Measurements from ENCODE around the gene PHLDB3. TPM values are rescaled to one million over a fixed set of nuclear protein-coding genes. Genes with fewer than 3 reads are reported as not detected.

Gene PHLDB3
- 8.5 to 9.2 TPM (median 8.7 TPM) in 5 replicates for total RNA-seq (2022; extraction: Qiagen RNA extraction)

GRCh38 chr19:43504426-43505185 is at the start of gene PHLDB3:
PHLDB3 (minus strand) TSS chr19:43504746; CDS start chr19:43504118, 628 bp downstream.

GRCh38 chr19:43532962-43533545 is 28.5 kb upstream of the PHLDB3 start, which contains the start of gene ZNF575:
ZNF575 (plus strand) TSS chr19:43533188; CDS start chr19:43534423, 1,235 bp downstream.

GRCh38 chr19:43526884-43527859 is 22.6 kb upstream of the PHLDB3 start, which contains the start of gene ETHE1:
ETHE1 (minus strand) TSS chr19:43527201; CDS start chr19:43527177, 24 bp downstream.

GRCh38 chr19:43465468-43466120 is 39.0 kb downstream of the PHLDB3 start, which contains the start of gene LYPD3:
LYPD3 (minus strand) TSS chr19:43465608; CDS start chr19:43465571, 37 bp downstream.

Other genes starting within 250 kb of the PHLDB3 start
- gene PSG9, start 235.2 kb downstream of the PHLDB3 start, total RNA-seq (2022; extraction: Qiagen RNA extraction): 0.05 to 0.17 TPM (median 0.09 TPM) in 5 replicates
- gene CD177, start 151.1 kb downstream of the PHLDB3 start, total RNA-seq (2022; extraction: Qiagen RNA extraction): 0.06 to 0.22 TPM (median 0.13 TPM) in 5 replicates
- not detected in 5 replicates for gene TEX101, start 89.9 kb downstream of the PHLDB3 start, total RNA-seq (2022; extraction: Qiagen RNA extraction)
- 0.21 to 0.37 TPM (median 0.28 TPM) in 5 replicates for gene LYPD3, start 39.1 kb downstream of the PHLDB3 start, total RNA-seq (2022; extraction: Qiagen RNA extraction)
- gene ETHE1, start 22.5 kb upstream of the PHLDB3 start, total RNA-seq (2022; extraction: Qiagen RNA extraction): 39.7 to 43.0 TPM (median 42.9 TPM) in 5 replicates
- gene ZNF575, start 28.4 kb upstream of the PHLDB3 start, total RNA-seq (2022; extraction: Qiagen RNA extraction): 1.4 to 2.7 TPM (median 2.0 TPM) in 5 replicates
- 27.5 to 31.4 TPM (median 30.2 TPM) in 5 replicates for gene XRCC1, start 70.8 kb upstream of the PHLDB3 start, total RNA-seq (2022; extraction: Qiagen RNA extraction)
- 0.12 to 0.39 TPM (median 0.25 TPM) in 3 of 5 replicates, not detected in the others for gene PINLYP, start 71.1 kb upstream of the PHLDB3 start, total RNA-seq (2022; extraction: Qiagen RNA extraction)
- 6.4 to 7.0 TPM (median 6.7 TPM) in 5 replicates for gene IRGQ, start 91.4 kb upstream of the PHLDB3 start, total RNA-seq (2022; extraction: Qiagen RNA extraction)
- gene ZNF576, start 91.8 kb upstream of the PHLDB3 start, total RNA-seq (2022; extraction: Qiagen RNA extraction): 13.0 to 19.7 TPM (median 18.2 TPM) in 5 replicates
- 0.43 to 1.1 TPM (median 0.86 TPM) in 5 replicates for gene SRRM5, start 107.3 kb upstream of the PHLDB3 start, total RNA-seq (2022; extraction: Qiagen RNA extraction)
- gene ZNF428, start 114.9 kb upstream of the PHLDB3 start, total RNA-seq (2022; extraction: Qiagen RNA extraction): 44.9 to 64.0 TPM (median 60.7 TPM) in 5 replicates
- gene CADM4, start 135.1 kb upstream of the PHLDB3 start, total RNA-seq (2022; extraction: Qiagen RNA extraction): 8.1 to 9.2 TPM (median 8.7 TPM) in 5 replicates
- 49.6 to 58.0 TPM (median 52.8 TPM) in 5 replicates for gene PLAUR, start 165.4 kb upstream of the PHLDB3 start, total RNA-seq (2022; extraction: Qiagen RNA extraction)
- gene IRGC, start 211.3 kb upstream of the PHLDB3 start, total RNA-seq (2022; extraction: Qiagen RNA extraction): not detected in 5 replicates